ENCODE measurements around the gene GALNS. TPM values are rescaled to one million over a fixed set of nuclear protein-coding genes. Genes with fewer than 3 reads are reported as not detected.

GALNS gene
- total RNA-seq, 1 experiment from 2014 or later, result 81.6 TPM

- DNase-seq (ENCODE audit: low read depth, low spot score) (no peak), ATAC-seq (no peak)
- H3K27me3 ChIP-seq (ENCODE audit: control insufficient read depth, insufficient read depth, low read length), result no peaks in the 10 kb centered on the region
- TF ChIP-seq SIN3A (IDR thresholded peaks at IDR 0.05; ENCODE audit: borderline replicate concordance, insufficient read depth, low read depth, low read length), result no peak
- no peak for TF ChIP-seq CTCF (IDR thresholded peaks at IDR 0.05)
- no peak for TF ChIP-seq TCF7L2 (IDR thresholded peaks at IDR 0.05; ENCODE audit: low read depth, low read length)
- no peak for TF ChIP-seq POLR2AphosphoS5 (IDR thresholded peaks at IDR 0.05; ENCODE audit: low read depth, low read length)
- TF ChIP-seq, protein P1, sequence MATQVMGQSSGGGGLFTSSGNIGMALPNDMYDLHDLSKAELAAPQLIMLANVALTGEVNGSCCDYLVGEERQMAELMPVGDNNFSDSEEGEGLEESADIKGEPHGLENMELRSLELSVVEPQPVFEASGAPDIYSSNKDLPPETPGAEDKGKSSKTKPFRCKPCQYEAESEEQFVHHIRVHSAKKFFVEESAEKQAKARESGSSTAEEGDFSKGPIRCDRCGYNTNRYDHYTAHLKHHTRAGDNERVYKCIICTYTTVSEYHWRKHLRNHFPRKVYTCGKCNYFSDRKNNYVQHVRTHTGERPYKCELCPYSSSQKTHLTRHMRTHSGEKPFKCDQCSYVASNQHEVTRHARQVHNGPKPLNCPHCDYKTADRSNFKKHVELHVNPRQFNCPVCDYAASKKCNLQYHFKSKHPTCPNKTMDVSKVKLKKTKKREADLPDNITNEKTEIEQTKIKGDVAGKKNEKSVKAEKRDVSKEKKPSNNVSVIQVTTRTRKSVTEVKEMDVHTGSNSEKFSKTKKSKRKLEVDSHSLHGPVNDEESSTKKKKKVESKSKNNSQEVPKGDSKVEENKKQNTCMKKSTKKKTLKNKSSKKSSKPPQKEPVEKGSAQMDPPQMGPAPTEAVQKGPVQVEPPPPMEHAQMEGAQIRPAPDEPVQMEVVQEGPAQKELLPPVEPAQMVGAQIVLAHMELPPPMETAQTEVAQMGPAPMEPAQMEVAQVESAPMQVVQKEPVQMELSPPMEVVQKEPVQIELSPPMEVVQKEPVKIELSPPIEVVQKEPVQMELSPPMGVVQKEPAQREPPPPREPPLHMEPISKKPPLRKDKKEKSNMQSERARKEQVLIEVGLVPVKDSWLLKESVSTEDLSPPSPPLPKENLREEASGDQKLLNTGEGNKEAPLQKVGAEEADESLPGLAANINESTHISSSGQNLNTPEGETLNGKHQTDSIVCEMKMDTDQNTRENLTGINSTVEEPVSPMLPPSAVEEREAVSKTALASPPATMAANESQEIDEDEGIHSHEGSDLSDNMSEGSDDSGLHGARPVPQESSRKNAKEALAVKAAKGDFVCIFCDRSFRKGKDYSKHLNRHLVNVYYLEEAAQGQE (IDR thresholded peaks at IDR 0.05; ENCODE audit: insufficient read depth in 1 of 2, low read depth in 2 of 2, low read length in 1 of 2), result no peak
- ChIA-PET POLR2A (no interaction called here), CTCF (no interaction called here)
- H3K36me3 ChIP-seq (ENCODE audit: control insufficient read depth, insufficient read depth, low read length), result no peaks in the 10 kb centered on the region
- H3K4me3 ChIP-seq (ENCODE audit: low read depth in 2 of 2, low read length in 2 of 2), result no peak overlapping the region
- no peak overlapping the region for H3K27ac ChIP-seq (ENCODE audit: low read length)
- BruUV-seq (replicated peaks), result no TSS peak
- in situ Hi-C loops (cut with HindIII; ENCODE audit: low pct_unique_long_range_greater_than_20kb, low sequenced_read_pairs), result no loop called here
- no peaks in the 10 kb centered on the region for H3K4me1 ChIP-seq (ENCODE audit: control insufficient read depth, insufficient read depth, low read length)
- H3K9me3 ChIP-seq (ENCODE audit: control insufficient read depth, insufficient read depth, low read depth, low read length), result no peaks in the 10 kb centered on the region
- intact Hi-C loops (cut with micrococcal nuclease; ENCODE audit: unreplicated experiment), result no loop called here
Observed at GRCh38 chr16:88899901-88900661, 43.3 kb upstream of the GALNS start.

- no peak for ATAC-seq
- Histone ChIP-seq H3K27me3 (ENCODE audit: control insufficient read depth, insufficient read depth, low read length) (no peaks in the 10 kb centered on the region), H3K4me3 (ENCODE audit: low read depth in 2 of 2, low read length in 2 of 2) (no peak overlapping the region), H3K36me3 (ENCODE audit: control insufficient read depth, insufficient read depth, low read length) (no peaks in the 10 kb centered on the region), H3K9me3 (ENCODE audit: control insufficient read depth, insufficient read depth, low read depth, low read length) (no peaks in the 10 kb centered on the region), H3K4me1 (ENCODE audit: control insufficient read depth, insufficient read depth, low read length) (no peaks in the 10 kb centered on the region), H3K27ac (ENCODE audit: low read length) (no peak overlapping the region)
- in situ Hi-C loops (cut with HindIII; ENCODE audit: low pct_unique_long_range_greater_than_20kb, low sequenced_read_pairs) (no loop called here), intact Hi-C loops (cut with micrococcal nuclease; ENCODE audit: unreplicated experiment) (no loop called here)
- no peak for DNase-seq (ENCODE audit: low read depth, low spot score)
- ChIA-PET CTCF (interaction anchor here (0.5 kb wide), 1 partner anchor 154 kb away, joined by 4 read pairs; no protein-coding TSS in a partner anchor), POLR2A (no interaction called here)
- BruUV-seq (replicated peaks), result no TSS peak
- TF ChIP-seq CTCF (IDR thresholded peaks at IDR 0.05) (no peak), SIN3A (IDR thresholded peaks at IDR 0.05; ENCODE audit: borderline replicate concordance, insufficient read depth, low read depth, low read length) (no peak), POLR2AphosphoS5 (IDR thresholded peaks at IDR 0.05; ENCODE audit: low read depth, low read length) (no peak), TCF7L2 (IDR thresholded peaks at IDR 0.05; ENCODE audit: low read depth, low read length) (no peak)
- TF ChIP-seq, protein P1 (IDR thresholded peaks at IDR 0.05; ENCODE audit: insufficient read depth in 1 of 2, low read depth in 2 of 2, low read length in 1 of 2), result no peak
Observed at GRCh38 chr16:88897696-88898425, 41.1 kb upstream of the GALNS start.

Data from Panc1 (cell line).